NCI-H128 (cell line): ENCODE results near the gene SINHCAF.

Experiments used
- DNase-seq: peaks from one replicate; lab custom pipeline; 2025; ENCODE audit not compliant: unreplicated experiment; lab: John Stamatoyannopoulos, UW

Gene SINHCAF

GRCh38 chr12:31337952-31338351, 12.0 kb upstream of the SINHCAF start:
- DNase-seq = no peak

GRCh38 chr12:31331242-31331641, 5.3 kb upstream of the SINHCAF start:
- DNase-seq = no peak

- DNase-seq = no peak
Observed at GRCh38 chr12:31326736-31327659, 1.0 kb upstream of the SINHCAF start.

GRCh38 chr12:31325524-31325875, 450 bp downstream of the SINHCAF start:
- DNase-seq = no peak

- peak; percentile 69 for DNase-seq
Observed at GRCh38 chr12:31324845-31325523, 966 bp downstream of the SINHCAF start.

GRCh38 chr12:31324116-31324844, 1.7 kb downstream of the SINHCAF start:
- no peak for DNase-seq

GRCh38 chr12:31323391-31324115, 2.4 kb downstream of the SINHCAF start:
- peak; percentile 38 for DNase-seq

- DNase-seq = no peak
Observed at GRCh38 chr12:31322801-31323207, 3.1 kb downstream of the SINHCAF start.

GRCh38 chr12:31321897-31322228, 4.1 kb downstream of the SINHCAF start:
- no peak for DNase-seq

GRCh38 chr12:31321186-31321896, 4.6 kb downstream of the SINHCAF start:
- no peak for DNase-seq

- DNase-seq = no peak
Observed at GRCh38 chr12:31318657-31319269, 7.2 kb downstream of the SINHCAF start.

- DNase-seq = no peak
Observed at GRCh38 chr12:31317471-31318395, 8.2 kb downstream of the SINHCAF start.

GRCh38 chr12:31316891-31317290, 9.1 kb downstream of the SINHCAF start:
- no peak for DNase-seq

GRCh38 chr12:31315784-31316465, 10.0 kb downstream of the SINHCAF start:
- no peak for DNase-seq

GRCh38 chr12:31315044-31315715, 10.8 kb downstream of the SINHCAF start:
- DNase-seq = no peak

GRCh38 chr12:31312431-31312830, 13.5 kb downstream of the SINHCAF start:
- DNase-seq = no peak

- no peak for DNase-seq
Observed at GRCh38 chr12:31311634-31312258, 14.2 kb downstream of the SINHCAF start.
